Retina (tissue), 1 donor: ENCODE measurements around the gene FRMD5.

Experiments used
- DNase-seq: peaks from one replicate; pipeline ENCODE4 v3.0.0-alpha.2; 2016

Gene FRMD5

DNA sequence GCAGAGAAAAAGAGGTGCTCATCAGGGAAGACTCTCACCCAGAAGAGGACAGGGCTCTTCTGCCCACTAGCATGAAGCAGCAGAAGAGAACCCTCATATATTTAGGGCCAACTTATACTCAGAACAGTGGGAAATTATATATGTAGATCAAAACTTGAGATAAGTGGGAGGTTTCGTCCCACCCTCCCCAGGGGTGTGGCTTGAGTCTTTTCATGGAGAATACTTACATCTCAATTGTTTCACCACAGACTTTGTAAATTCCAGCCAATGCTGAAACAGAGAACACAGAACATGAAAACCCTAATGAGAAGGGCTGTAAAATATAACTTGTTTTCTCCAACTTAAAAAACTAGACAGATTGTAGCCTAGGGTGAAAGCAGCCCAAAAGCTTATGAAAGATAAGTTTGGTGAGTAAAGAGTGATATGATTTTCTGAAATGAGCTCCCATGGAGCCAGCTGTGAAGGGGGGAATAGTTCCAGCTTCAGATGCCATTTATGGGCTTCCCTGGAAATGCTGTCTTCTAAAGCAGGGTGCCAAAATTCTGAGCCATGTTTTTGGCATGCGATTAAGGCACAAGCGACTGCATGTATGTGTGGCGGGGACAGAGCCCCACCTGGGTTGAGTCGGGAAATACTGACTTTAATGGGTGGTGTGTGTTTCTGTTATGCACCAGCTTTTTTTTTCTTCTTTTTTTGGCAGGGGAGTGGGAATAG lies 275.4 kb downstream of the FRMD5 start:
- DNase-seq = no peak

DNA sequence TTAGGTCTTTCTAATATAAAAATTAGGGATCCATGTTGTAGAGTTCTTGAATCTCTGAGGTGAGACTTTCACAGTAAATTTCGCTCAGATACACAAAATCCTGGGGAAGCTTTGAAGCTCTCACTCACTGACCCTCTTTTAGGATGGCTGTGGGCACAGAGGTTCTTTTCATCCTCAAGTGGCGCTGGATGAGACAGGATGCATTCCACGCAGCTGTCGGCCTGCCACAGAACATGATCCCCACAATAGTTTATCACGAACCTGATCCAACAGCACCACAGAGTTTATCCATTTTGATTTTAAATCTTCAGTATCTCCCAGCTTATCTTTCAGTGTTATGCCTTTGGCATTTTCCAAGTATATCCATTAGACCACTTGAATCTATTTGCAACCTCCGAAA lies 276.4 kb downstream of the FRMD5 start:
- no peak for DNase-seq

DNA sequence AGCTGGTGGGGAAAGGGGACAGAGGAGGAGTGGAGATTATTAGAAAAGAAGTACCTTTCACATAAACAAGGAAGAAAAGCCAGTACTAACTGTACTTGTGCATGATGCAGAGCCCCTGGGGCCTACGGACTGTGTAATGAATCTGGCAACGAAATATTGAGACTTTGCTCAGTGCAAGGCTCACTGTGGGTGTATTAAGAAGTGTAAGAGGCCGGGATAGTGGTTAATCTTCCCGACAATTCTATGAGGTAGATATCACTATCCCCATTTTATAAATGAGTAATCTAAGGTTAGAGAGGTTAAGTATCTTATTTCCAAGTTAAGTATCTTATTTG lies 278.8 kb downstream of the FRMD5 start:
- no peak for DNase-seq

DNA sequence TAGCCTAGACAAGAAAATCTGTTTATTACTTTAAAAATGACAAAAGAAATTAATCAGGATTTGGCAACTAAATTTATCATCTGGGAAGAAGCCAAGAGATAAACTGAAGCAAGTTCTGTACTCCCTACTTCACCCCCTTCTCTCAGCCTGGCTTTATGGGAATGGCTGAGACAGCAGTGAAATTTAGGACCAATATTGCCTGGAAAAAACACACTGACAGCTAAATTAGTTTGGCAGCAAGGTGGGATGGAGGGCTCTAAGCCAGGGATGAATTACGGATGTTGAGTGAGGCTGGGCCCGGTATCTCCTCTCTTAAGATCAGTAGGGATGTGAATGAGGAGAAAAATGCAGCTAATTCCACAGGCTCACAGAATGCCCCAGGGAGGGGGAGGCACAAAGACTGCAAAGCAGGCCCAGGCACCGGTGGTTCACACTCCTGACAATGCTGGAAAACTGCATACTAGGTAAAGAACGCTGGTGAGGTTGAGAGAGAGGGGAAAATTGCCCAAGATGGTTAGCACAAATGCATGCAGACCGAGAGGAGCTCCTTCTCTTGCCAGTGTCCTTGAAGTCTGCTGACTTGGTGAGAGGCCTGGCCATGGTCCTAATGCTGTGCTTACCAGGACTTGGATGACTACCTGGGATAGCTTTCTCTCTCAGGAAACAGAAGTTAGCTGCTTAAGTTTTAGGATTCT lies 279.3 kb downstream of the FRMD5 start:
- DNase-seq = no peak

DNA sequence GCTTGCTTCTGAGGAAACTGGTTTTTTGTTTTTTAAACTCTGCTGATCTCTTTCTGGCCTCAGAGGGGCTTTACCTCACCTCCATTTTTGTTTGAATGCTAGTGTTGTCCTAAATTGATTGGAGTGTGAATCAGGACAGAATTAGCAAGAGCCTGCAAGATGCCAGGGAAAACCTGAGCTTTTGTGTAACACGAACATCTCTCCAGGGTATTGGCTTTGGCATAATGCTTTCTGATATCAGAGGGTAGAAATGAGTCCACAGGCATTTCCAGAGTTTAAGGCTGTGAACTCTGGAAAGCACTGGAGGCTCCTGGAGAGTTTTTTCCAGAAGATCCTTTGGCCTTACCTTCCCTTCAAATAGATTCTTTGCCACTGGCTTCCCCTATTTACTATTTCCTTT lies 281.1 kb downstream of the FRMD5 start:
- no peak for DNase-seq

DNA sequence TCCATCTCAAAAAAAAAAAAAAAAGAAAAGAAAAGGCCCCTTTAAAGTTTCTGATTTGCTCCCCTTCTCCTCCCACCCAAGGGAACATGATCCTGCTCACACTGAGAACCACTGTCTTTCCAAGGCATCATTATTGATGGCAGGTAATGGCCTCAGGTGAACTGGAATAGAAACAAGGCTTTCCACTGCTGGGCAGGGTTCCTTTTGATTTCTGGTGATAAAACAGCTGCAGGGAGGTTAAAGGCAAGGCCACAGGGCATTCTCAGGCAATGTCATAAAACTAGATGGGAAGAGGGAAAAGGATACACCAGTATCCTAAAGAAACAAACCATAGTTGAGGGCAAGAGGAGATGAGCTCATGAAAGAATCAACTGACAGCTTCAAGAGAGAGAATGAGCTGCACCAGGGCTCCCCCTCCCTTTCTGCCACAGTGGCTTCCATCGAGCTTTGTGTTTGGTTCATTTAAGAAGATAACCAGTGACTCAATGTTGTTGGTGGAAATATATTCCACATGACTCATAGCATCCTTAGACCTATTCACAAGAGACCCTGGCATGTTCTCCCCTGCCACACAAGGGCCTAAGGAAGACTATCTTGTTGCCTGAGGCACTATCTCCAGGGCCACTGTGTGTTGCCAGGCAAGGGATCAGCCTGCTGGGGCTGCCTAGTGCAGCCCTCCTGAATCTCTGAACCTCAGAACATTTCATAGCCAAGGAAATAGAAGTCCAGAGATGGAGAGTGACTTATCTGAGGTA lies 281.9 kb downstream of the FRMD5 start:
- DNase-seq = no peak

DNA sequence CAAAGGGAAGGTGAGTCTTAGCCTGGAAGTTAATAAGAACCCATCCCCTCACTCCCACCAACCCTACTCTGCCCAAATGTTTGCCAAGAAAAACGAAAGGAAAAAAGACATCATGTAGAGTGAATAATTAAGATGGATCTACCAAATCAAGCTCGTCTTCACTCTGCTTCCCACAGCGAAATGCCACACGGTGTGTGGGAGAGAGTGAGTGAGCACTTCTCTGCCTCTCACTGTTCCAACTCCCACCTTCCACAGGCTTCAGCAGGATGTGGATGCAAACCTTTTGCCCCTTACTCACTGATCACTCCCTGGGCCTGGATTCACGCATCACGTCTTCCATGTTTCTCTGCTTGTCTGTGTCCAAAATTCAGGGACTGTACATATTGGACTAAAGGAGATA lies 282.9 kb downstream of the FRMD5 start:
- DNase-seq = no peak

DNA sequence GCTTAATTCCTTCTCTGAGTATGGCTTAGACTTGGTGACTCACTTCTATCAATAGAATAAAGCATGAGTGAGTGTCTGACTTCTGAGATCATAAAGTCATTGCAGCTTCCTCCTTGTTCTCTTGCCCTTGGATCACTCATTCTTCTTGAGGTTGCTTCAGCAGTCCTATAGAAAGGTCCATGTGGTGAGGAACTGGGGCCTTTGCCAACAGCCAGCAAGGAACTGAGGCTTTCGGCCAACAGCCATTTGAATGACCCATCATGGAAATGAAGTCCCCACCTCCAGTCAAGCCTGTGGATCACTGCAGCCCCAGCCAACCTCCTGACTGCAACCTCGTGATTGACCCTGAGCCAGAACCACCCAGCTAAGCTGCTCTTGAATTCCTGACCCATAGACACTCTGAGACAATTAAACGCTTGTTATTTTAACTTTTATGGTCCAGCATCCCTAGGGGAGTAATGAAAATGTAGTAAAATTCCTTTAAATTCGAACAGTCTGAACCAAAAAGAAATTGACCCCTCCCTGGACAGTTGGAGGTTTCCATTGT lies 283.8 kb downstream of the FRMD5 start:
- DNase-seq = no peak

DNA sequence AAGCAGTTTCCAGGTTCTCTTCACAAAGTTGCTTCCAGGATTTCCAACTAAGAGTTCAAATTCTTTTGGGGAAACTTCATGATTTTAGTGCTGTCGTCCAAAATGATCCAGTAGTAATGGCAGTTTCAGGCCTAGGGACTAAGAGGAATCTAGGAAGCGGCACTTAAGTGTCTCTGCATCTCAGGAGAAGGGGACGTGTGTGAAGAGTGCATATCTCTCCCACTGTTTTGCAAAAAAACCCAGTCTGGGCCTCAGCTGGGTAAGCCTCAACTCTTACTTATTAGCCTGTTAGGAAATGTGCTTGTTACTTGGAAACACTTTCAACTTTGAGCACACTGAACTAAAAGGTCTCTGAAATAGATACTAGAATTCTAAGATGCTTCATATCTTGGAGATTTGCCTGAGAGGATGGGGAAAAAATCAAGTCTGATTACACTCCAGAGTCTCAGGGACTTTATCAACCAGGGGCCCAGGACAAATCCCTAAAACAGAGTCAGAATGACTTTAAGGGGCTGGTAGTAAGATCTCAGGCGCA lies 286.5 kb downstream of the FRMD5 start:
- no peak for DNase-seq

DNA sequence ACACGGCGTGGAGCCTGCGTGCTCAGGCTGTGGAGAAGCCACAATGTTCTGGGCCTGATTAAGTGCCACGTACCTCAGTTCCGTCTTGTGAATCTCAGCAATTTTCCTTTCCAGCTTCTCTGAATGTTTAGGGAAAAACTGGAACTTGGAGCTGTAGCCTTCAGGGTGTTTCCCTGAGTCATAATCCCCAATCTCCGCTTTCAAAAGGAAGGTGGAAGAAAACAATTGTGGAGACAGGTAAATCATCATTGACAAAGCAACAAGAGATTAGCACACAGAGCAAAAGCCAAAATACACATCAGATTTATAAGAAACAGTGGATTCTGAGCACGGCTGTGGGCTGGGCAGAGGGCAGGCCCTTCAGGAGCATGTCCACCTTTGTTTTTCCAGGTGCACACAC lies 289.3 kb downstream of the FRMD5 start:
- no peak for DNase-seq

DNA sequence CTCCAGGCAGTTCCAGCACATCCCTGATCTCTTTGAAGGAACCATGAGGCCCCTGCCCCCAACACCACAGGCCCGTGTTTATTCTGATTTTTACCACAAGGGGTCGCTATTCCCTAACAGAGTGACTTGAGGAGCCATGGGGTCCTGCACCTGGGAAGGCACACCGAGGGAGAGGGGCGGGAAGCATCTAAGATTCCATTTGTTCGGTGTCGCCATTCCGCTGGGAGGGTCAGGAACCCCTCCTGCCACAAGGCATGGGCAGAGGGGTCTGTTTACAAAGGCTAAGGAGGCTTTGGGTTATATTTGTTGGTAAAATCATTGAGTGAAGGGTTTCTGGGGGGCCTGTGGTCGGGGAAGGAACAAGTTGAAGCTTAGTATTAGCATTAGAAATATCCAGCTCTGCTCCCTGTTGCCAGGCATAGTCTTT lies 291.2 kb downstream of the FRMD5 start:
- peak; percentile 86 for DNase-seq

DNA sequence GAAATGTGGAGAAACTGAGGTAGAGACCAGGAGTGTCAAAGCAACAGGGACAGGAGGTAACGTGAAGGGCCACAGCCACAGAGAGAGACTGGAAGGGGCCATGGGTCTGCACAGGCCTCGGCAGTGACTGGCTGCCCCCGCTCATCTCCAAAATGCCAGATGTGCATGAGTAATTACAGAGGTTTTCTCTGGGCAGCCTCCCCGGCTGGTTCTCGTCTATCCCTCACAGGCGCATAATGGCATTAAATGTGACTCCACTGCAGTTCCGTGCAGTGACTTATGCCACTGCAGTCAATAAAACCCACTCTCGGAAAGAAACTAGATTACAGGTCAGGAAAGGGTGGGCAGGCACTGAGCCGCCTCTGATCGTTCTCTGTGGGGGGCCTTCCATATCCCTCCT lies 293.6 kb downstream of the FRMD5 start:
- DNase-seq = no peak

DNA sequence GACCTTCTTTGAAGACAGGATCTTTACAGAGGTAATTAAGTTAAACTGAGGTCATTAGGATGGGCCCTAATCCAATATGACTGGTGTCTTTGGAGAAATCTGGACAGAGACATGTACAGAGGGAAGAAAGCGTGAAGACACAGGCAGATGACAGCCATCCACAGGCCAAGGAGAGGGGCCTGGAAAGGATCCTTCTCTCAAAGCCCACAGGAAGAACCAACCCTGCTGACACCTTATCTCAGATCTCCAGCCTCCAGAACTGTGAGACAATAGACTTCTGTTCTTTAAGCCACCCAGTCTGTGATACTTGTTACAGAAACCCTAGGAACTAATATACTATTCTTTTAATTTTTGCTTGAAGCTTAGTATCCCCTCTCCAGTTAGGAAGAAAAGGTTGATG lies 294.1 kb downstream of the FRMD5 start:
- DNase-seq = no peak

DNA sequence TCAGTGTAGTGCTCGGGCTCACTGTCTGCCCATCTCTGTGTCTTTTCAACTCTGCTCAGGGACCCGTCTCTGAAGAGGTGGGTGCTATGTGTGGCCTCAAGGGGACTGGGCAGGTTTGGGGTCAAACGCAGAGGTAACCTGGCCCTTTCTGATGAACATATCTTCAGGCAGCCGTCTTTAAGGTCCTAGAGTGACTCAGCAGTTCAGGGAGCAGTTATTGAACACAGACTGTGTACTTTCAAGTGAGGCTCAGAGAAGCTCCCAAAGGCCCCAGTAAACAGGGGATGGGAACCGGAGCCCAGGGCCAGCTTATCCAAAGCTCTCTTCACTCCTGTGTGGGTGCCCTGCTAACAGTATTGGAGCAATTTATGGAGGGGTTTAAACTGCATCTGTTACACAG lies 295.1 kb downstream of the FRMD5 start:
- DNase-seq = no peak

DNA sequence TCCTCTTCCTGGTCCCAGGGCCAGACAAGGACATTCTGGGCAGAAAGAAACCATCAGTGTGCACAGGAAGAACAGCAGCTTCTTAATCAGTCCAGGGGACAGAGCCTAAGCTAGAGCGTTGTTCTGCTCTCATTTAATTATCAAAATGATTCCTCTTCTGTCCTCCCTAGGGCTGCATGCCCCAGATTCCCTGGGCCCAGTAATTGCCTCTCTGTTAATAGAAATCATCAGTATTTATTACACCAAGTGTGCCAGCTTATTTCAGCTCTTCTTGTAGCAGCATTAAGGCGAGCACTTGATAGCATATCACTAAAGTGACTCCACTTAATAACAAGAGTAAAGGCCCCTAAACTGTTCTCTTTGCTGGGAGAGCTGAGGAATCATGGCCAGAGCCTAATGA lies 296.2 kb downstream of the FRMD5 start:
- DNase-seq = peak; percentile 13

DNA sequence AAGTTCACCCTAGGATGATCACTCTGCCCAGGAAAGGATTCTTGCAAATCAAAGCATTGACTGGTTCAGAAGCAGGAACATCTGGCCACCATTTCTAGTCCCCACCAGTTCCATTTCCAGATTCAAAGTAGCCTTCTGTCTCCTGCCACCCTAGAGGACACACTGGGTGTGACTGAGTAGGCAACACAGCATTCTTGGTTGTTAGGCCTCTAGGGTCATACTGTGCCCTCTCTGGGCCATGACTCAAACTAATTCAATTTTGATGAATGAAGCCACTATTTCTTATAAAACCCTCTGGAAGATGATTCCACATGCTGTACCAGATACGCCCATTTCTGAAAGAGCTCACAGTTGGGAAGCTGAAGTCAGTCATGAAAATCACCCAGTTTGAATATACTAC lies 298.5 kb downstream of the FRMD5 start:
- no peak for DNase-seq

DNA sequence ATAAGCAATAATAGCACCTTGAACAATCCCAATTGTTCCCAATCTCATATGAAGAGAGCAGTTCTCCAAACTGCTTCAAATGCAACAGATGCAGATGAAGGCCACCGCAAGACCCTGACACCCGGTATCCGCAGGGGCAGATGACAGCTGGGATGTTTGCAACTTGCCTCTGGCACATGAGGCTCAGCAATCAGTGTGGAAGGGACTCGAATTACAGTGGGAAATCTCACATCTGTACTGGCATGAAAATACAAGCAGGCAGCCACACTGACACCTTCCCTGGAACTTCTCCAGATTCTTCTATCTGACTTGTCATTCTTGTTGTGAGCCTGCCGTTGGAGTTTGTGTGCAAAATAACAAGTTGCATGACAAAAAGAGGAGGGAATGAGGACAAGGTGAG lies 299.5 kb downstream of the FRMD5 start:
- DNase-seq = no peak

DNA sequence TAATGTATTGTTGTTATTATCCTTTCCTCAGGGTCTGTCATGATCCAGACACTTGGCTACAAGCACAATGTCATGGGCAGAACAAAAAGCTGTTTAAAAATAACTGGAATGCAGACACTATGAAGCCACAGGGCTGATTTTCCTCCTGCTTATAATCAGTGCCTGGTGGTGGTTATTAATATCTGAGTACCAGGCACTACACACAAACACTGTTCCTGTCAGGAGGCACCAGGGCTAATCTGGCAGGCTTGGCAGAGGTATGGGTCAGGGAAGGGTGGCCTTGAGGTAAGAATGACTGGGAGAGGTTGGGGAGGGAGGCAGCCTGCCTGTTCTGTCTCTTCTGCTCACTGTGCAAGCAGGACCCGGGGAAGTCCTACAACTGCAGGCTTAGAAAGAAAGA lies 301.1 kb downstream of the FRMD5 start:
- DNase-seq = no peak

DNA sequence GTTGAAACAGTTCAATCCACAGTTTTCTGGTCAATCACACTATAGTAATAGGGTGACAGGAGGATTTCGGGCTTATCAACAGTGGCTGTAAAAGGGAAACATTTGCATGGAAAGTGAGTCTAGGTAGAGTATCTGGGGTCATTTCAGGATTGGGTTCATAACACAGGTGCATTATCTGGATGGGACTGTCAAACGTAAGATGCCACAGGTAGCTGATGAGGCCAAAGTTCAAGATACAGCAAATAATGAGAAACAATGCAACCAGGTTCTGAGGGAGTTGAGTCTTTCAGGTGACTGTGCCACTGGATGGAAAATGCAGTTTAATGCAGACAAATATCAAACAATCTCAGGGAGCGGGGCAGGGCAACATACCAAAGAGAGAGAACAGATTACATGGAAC lies 306.0 kb downstream of the FRMD5 start:
- no peak for DNase-seq

DNA sequence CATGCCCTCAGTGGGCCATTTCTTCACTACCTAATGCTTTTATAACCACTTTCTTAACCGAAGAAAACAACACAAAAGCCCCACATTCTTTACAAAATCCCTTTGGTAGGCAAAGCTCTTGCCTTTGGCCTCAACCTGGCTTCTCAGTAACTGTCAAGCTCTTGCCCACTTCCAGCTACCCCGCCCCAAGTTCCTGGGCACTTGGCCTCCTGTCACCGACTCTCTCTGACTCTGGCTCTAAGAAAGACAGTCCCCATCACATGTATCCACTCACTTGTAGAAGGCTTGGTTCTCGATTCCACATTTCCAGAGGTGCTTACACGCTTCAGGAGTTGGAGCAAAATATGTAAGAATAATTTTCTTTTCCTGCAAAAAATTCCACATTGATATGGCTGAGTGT lies 307.2 kb downstream of the FRMD5 start:
- DNase-seq = no peak

DNA sequence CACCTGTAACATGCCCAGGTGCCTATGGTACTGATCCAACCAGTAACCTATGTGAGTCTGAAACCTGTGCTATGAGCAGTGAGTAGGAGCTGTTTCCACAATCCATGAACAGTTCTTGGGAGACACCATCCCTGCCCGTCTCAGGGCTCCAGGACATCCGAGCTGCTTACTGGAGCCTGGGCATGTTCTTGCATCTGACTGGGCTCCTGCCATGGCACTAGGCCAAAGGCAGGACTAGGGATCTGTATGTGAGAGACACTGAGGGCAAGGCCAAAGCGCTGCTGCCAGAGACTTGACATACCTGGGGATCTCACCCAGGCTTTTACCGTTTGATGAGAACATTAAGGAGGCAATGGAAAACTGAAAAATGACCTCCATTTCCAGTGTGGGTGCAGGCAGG lies 308.5 kb downstream of the FRMD5 start:
- DNase-seq = no peak

DNA sequence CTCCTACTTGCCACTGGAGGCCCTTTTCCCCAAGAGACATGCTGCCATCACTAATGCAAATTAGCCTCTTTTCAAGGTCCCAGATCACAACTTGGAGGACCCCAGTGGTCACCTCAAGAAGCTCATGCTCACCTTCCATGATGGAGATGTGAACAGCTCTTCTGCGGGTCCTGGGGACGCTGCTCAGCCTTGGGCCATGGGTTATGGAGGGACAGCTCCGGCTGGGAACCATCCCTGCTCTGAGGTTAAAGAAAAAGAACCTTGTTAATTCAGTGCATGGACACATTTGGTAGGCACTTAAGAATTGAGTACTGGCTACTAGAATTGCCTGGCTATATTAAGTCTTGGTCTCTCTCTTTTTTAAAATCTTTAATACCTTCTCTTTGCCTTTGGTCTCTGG lies 311.5 kb downstream of the FRMD5 start:
- DNase-seq = no peak

DNA sequence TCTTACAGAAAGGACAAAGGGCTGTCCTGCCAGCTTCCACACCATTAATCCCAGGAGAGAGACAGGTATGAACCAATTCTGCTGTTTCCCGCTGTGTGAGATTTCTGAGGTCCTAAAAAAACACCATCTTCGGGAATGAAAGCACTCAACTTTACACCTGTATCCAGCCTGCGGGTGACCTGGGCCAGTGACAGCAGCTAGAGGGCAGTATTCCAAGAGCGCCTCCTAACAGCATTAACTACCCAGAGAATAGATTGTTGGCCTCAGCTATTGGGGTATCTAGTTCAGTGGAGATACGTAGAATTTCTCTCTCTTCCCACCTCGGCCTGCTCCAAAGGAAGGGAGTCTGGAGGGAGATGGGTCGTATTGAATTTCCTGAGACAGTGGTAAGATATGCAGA lies 313.1 kb downstream of the FRMD5 start:
- DNase-seq = no peak

DNA sequence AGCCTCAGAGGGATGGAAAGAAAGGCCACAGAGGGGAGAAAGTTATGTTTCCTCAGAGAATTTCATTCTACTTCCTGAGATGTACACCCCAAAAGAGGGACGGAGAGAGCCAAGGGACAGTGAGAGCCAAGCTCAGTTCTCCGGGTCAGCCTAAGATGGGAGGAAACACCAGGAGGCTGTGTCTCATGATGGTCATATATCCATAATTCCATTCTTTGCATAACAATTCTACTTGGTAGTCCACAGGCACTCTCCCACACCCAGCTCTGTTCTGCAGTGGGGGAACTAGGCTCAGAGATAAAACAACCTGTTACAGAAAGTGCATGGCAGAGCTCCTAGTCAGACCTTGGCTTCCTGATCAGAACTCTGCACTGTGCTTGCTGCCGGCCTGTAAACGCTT lies 313.8 kb downstream of the FRMD5 start:
- no peak for DNase-seq
